Lower leg skin (tissue), 4 donors: ENCODE data around the gene CCDC181. TPM values are rescaled to one million over a fixed set of nuclear protein-coding genes. Genes with fewer than 3 reads are reported as not detected.

Source experiments
- DNase-seq, 2 donors: peaks; one replicate each; pipeline ENCODE4 v3.0.0-alpha.2; 2019; ENCODE audit warnings: low spot score in 2 of 2
- H3K4me3 ChIP-seq: fragments of 200-600 bp; sonication (generic); 2 replicates; pipeline ENCODE4 v1.5.1; 2017; ENCODE audit warnings: mild to moderate bottlenecking, low read depth; ENCODE audit not compliant: poor library complexity, severe bottlenecking
- CTCF ChIP-seq, 3 donors: fragments of 450-650 bp; IDR thresholded peaks; one replicate each; pipeline ENCODE4 v1.5.1; 2016; ENCODE audit warnings: antibody characterized with exemption in 3 of 3, mild to moderate bottlenecking in 3 of 3, moderate library complexity in 2 of 3
- POLR2A ChIP-seq, 2 donors: fragments of 450-650 bp; IDR thresholded peaks; one replicate each; pipeline ENCODE4 v1.6.1; 2016 to 2017; ENCODE audit warnings: antibody characterized with exemption in 2 of 2, mild to moderate bottlenecking in 1 of 2, moderate library complexity in 1 of 2
- WGBS, 2 donors: methylation state at CpG; one replicate each; pipeline ENCODE4 v1.1.5; 2018; 5-methylcytosine and 5-hydroxymethylcytosine counted together
- intact Hi-C: fragments of 100-400 bp; cut with DNase I; formaldehyde crosslinking; loops from one replicate; pipeline ENCODE4 v1.15.0; 2023; ENCODE audit warnings: low total_unique reads
- total RNA-seq, 4 donors: library from RNA; depleted of rRNA; stranded (reverse); fragments of >200 nt; gene quantifications; one replicate each; pipeline ENCODE4 v1.1.0, GENCODE V29; 2016

CCDC181 gene
- total RNA-seq, 4 donors from 2014 or later = not detected

GRCh38 chr1:169360415-169360814, 66.9 kb downstream of the CCDC181 start:
- intact Hi-C loops = no loop called here
- WGBS, 2 donors = 97% methylated on average over 1 of the region's 1 CpG
- no peak for DNase-seq
- no peak for TF ChIP-seq POLR2A (IDR thresholded peaks at IDR 0.05)
- TF ChIP-seq CTCF (IDR thresholded peaks at IDR 0.05) = no peak
- H3K4me3 ChIP-seq = no peak overlapping the region

GRCh38 chr1:169348383-169349036, 78.8 kb downstream of the CCDC181 start:
- no peak for TF ChIP-seq POLR2A (IDR thresholded peaks at IDR 0.05)
- TF ChIP-seq CTCF (IDR thresholded peaks at IDR 0.05) = peak in 1 of 3 donors; percentile 39
- 47 to 48% methylated on average over 5 of the region's 5 CpGs for WGBS, 2 donors
- H3K4me3 ChIP-seq = no peak overlapping the region
- no peak for DNase-seq
- intact Hi-C loops = loop anchor here (10.0 kb wide), 1 partner anchor 744 kb away; no protein-coding TSS in a partner anchor

GRCh38 chr1:169347688-169348382, 79.4 kb downstream of the CCDC181 start:
- TF ChIP-seq CTCF (IDR thresholded peaks at IDR 0.05) = no peak
- TF ChIP-seq POLR2A (IDR thresholded peaks at IDR 0.05) = no peak
- intact Hi-C loops = loop anchor here (10.0 kb wide), 1 partner anchor 743 kb away; no protein-coding TSS in a partner anchor
- H3K4me3 ChIP-seq = no peak overlapping the region
- 88 to 89% methylated on average over 2 of the region's 2 CpGs for WGBS, 2 donors
- DNase-seq = no peak

GRCh38 chr1:169346036-169346589, 81.2 kb downstream of the CCDC181 start:
- TF ChIP-seq CTCF (IDR thresholded peaks at IDR 0.05) (no peak), POLR2A (IDR thresholded peaks at IDR 0.05) (no peak)
- 91 to 96% methylated on average over 3 of the region's 3 CpGs for WGBS, 2 donors
- intact Hi-C loops = loop anchor here (10.0 kb wide), 1 partner anchor 741 kb away; no protein-coding TSS in a partner anchor
- no peak overlapping the region for H3K4me3 ChIP-seq
- no peak for DNase-seq

GRCh38 chr1:169345511-169345910, 81.8 kb downstream of the CCDC181 start:
- intact Hi-C loops = loop anchor here (10.0 kb wide), 1 partner anchor 741 kb away; no protein-coding TSS in a partner anchor
- 98 to 100% methylated on average over 1 of the region's 1 CpG for WGBS, 2 donors
- H3K4me3 ChIP-seq = no peak overlapping the region
- no peak for DNase-seq
- TF ChIP-seq POLR2A (IDR thresholded peaks at IDR 0.05) (no peak), CTCF (IDR thresholded peaks at IDR 0.05) (no peak)

Other genes with a start within 250 kb of the CCDC181 start
- 1 to 10 TPM; 5.0 to 8.9 (median 8.4) TPM for gene NME7, start 59.7 kb downstream of the CCDC181 start, total RNA-seq
- 10 to 100 TPM; 20.4 to 23.8 (median 21.3) TPM for gene BLZF1, start 59.3 kb downstream of the CCDC181 start, total RNA-seq
- gene SLC19A2, start 58.5 kb upstream of the CCDC181 start, total RNA-seq = 10 to 100 TPM; 25.2 to 37.4 (median 35.1) TPM
- 1 to 10 TPM in 3 of 4 donors, under 1 TPM in 1; 0.38 to 5.5 (median 2.7) TPM for gene F5, start 159.0 kb upstream of the CCDC181 start, total RNA-seq
- 1 to 10 TPM in 1 of 4 donors, under 1 TPM in 3; 0.30 to 8.5 (median 0.54) TPM for gene SELP, start 202.7 kb upstream of the CCDC181 start, total RNA-seq